Stimulated activated memory B cell treated with anti-CD40 and anti-IgM and Interleukin-4, amounts not matched to agents 10 μg/mL and 1 μg/mL and 100 μg/mL, for 72 hours (primary cell): ENCODE measurements around the gene GMCL1.
"Not testable (repeated sequence)": the region's sequence is repeated elsewhere in the genome, so short reads cannot be mapped to it uniquely, and the experiment has no call there.

Source experiments
- ATAC-seq: fragments of 150-1000 bp; cut with Tn5 transposase; 2 replicates; pipeline ENCODE4 v1.10.0; 2021
- H3K27ac Mint-ChIP-seq: one replicate; pipeline ENCODE4 v1.8.0; 2022; ENCODE audit warnings: mild to moderate bottlenecking, mixed read lengths
- H3K27me3 Mint-ChIP-seq: one replicate; pipeline ENCODE4 v1.8.0; 2022; ENCODE audit warnings: mixed read lengths
- H3K36me3 Mint-ChIP-seq: one replicate; pipeline ENCODE4 v1.8.0; 2022; ENCODE audit warnings: mixed read lengths
- H3K4me1 Mint-ChIP-seq: one replicate; pipeline ENCODE4 v1.8.0; 2022; ENCODE audit warnings: mixed read lengths
- H3K4me3 Mint-ChIP-seq: one replicate; pipeline ENCODE4 v1.8.0; 2022; ENCODE audit warnings: mild to moderate bottlenecking, moderate library complexity, mixed read lengths
- H3K9me3 Mint-ChIP-seq: one replicate; pipeline ENCODE4 v1.8.0; 2022; ENCODE audit warnings: mixed read lengths

The GMCL1 gene

GRCh38 chr2:69888451-69888850 is 59.0 kb downstream of the GMCL1 start:
- H3K4me1 Mint-ChIP-seq: peaks cover 8% of the 10 kb centered on the region
- H3K9me3 Mint-ChIP-seq: no peaks in the 10 kb centered on the region
- no peak overlapping the region for H3K27ac Mint-ChIP-seq
- no peak for ATAC-seq
- no peaks in the 10 kb centered on the region for H3K36me3 Mint-ChIP-seq
- no peaks in the 10 kb centered on the region for H3K27me3 Mint-ChIP-seq
- H3K4me3 Mint-ChIP-seq: no peak overlapping the region

GRCh38 chr2:69889302-69889701 is 59.8 kb downstream of the GMCL1 start:
- H3K27ac Mint-ChIP-seq: no peak overlapping the region
- H3K4me1 Mint-ChIP-seq: peaks cover 15% of the 10 kb centered on the region
- H3K4me3 Mint-ChIP-seq: no peak overlapping the region
- no peak for ATAC-seq
- H3K27me3 Mint-ChIP-seq: no peaks in the 10 kb centered on the region
- H3K9me3 Mint-ChIP-seq: no peaks in the 10 kb centered on the region
- no peaks in the 10 kb centered on the region for H3K36me3 Mint-ChIP-seq

GRCh38 chr2:69890881-69891280 is 61.4 kb downstream of the GMCL1 start:
- Mint-ChIP-seq H3K27me3 (no peaks in the 10 kb centered on the region), H3K4me1 (peaks cover 23% of the 10 kb centered on the region), H3K27ac (no peak overlapping the region), H3K36me3 (peaks cover 8% of the 10 kb centered on the region), H3K9me3 (no peaks in the 10 kb centered on the region), H3K4me3 (no peak overlapping the region)
- no peak for ATAC-seq

- H3K4me3 Mint-ChIP-seq: peak overlapping the region; percentile 100
- ATAC-seq, H3K27me3 Mint-ChIP-seq, H3K9me3 Mint-ChIP-seq: not testable (repeated sequence)
- peaks cover 18% of the 10 kb centered on the region for H3K36me3 Mint-ChIP-seq
- peaks cover 33% of the 10 kb centered on the region for H3K4me1 Mint-ChIP-seq
- H3K27ac Mint-ChIP-seq: peak overlapping the region; percentile 99
These were observed 63.5 kb downstream of the GMCL1 start for GRCh38 chr2:69892838-69893424.

- Mint-ChIP-seq H3K27ac (peak within 1 kb of the TSS; percentile 99), H3K9me3 (no peaks in the 10 kb centered on the region), H3K36me3 (peaks cover 24% of the 10 kb centered on the region), H3K27me3 (no peaks in the 10 kb centered on the region), H3K4me3 (peak within 1 kb of the TSS; percentile 100), H3K4me1 (peaks cover 36% of the 10 kb centered on the region)
- ATAC-seq: peak; percentile 88
These were observed 64.5 kb downstream of the GMCL1 start, which contains the start of gene SNRNP27 for GRCh38 chr2:69893684-69894551. Gene SNRNP27 (plus strand): TSS chr2:69893956. CDS start chr2:69893985, 29 bp downstream.

- Mint-ChIP-seq H3K36me3 (peaks cover 24% of the 10 kb centered on the region), H3K4me3 (peak overlapping the region; percentile 58), H3K4me1 (peaks cover 36% of the 10 kb centered on the region), H3K27ac (peak overlapping the region; percentile 99)
- not testable (repeated sequence) for ATAC-seq, H3K9me3 Mint-ChIP-seq, H3K27me3 Mint-ChIP-seq
These were observed 65.3 kb downstream of the GMCL1 start for GRCh38 chr2:69894737-69895136.

GRCh38 chr2:69902213-69902922 is 72.9 kb downstream of the GMCL1 start:
- Mint-ChIP-seq H3K9me3 (no peaks in the 10 kb centered on the region), H3K36me3 (peaks cover 49% of the 10 kb centered on the region), H3K27ac (peak overlapping the region; percentile 95), H3K4me3 (peak overlapping the region; percentile 84), H3K4me1 (peaks cover 34% of the 10 kb centered on the region), H3K27me3 (no peaks in the 10 kb centered on the region)
- ATAC-seq: peak; percentile 81

- no peak for ATAC-seq
- Mint-ChIP-seq H3K9me3 (no peaks in the 10 kb centered on the region), H3K4me3 (no peak overlapping the region), H3K27ac (no peak overlapping the region), H3K36me3 (peaks cover 46% of the 10 kb centered on the region), H3K27me3 (no peaks in the 10 kb centered on the region), H3K4me1 (peaks cover 17% of the 10 kb centered on the region)
These were observed 77.8 kb downstream of the GMCL1 start for GRCh38 chr2:69907216-69907615.

- peaks cover 27% of the 10 kb centered on the region for H3K36me3 Mint-ChIP-seq
- no peak for ATAC-seq
- H3K9me3 Mint-ChIP-seq: no peaks in the 10 kb centered on the region
- H3K27me3 Mint-ChIP-seq: no peaks in the 10 kb centered on the region
- no peak overlapping the region for H3K4me3 Mint-ChIP-seq
- peak overlapping the region; percentile 17 for H3K27ac Mint-ChIP-seq
- peaks cover 13% of the 10 kb centered on the region for H3K4me1 Mint-ChIP-seq
These were observed 82.6 kb downstream of the GMCL1 start for GRCh38 chr2:69911985-69912563.

- Mint-ChIP-seq H3K27me3 (no peaks in the 10 kb centered on the region), H3K4me3 (peak overlapping the region; percentile 83), H3K4me1 (peaks cover 27% of the 10 kb centered on the region)
These were observed 84.9 kb downstream of the GMCL1 start for GRCh38 chr2:69914164-69914949.

GRCh38 chr2:69914950-69915945 is 85.8 kb downstream of the GMCL1 start, which contains the start of gene MXD1:
Gene MXD1 (plus strand): TSS chr2:69915109. CDS start chr2:69915331, 222 bp downstream.
- peak within 1 kb of the TSS; percentile 83 for H3K4me3 Mint-ChIP-seq
- H3K36me3 Mint-ChIP-seq: peaks cover 16% of the 10 kb centered on the region
- ATAC-seq: no peak
- no peaks in the 10 kb centered on the region for H3K9me3 Mint-ChIP-seq
- H3K4me1 Mint-ChIP-seq: peaks cover 27% of the 10 kb centered on the region
- no peaks in the 10 kb centered on the region for H3K27me3 Mint-ChIP-seq
- H3K27ac Mint-ChIP-seq: peak within 1 kb of the TSS; percentile 76

More at GRCh38 chr2:69914164-69914949, 84.9 kb downstream of the GMCL1 start:
- Mint-ChIP-seq H3K27ac (peak overlapping the region; percentile 76), H3K36me3 (peaks cover 20% of the 10 kb centered on the region), H3K9me3 (no peaks in the 10 kb centered on the region)
- ATAC-seq: peak; percentile 96

GRCh38 chr2:69916106-69916505 is 86.6 kb downstream of the GMCL1 start:
- H3K9me3 Mint-ChIP-seq: no peaks in the 10 kb centered on the region
- H3K4me1 Mint-ChIP-seq: peaks cover 27% of the 10 kb centered on the region
- H3K4me3 Mint-ChIP-seq: peak overlapping the region; percentile 61
- H3K27me3 Mint-ChIP-seq: no peaks in the 10 kb centered on the region
- peaks cover 19% of the 10 kb centered on the region for H3K36me3 Mint-ChIP-seq
- ATAC-seq: no peak
- H3K27ac Mint-ChIP-seq: no peak overlapping the region

- Mint-ChIP-seq H3K9me3 (no peaks in the 10 kb centered on the region), H3K4me3 (no peak overlapping the region), H3K36me3 (peaks cover 28% of the 10 kb centered on the region), H3K4me1 (peaks cover 20% of the 10 kb centered on the region), H3K27me3 (no peaks in the 10 kb centered on the region), H3K27ac (no peak overlapping the region)
- no peak for ATAC-seq
These were observed 88.4 kb downstream of the GMCL1 start for GRCh38 chr2:69917852-69918251.
